MM.1S (cell line): ENCODE results near the gene PLCXD3.

ENCODE experiments used
- EZH2 ChIP-seq: fragments of 300-600 bp; sonication (generic); optimal IDR thresholded peaks from 2 replicates; pipeline ENCODE3; 2017; ENCODE audit warnings: low read depth, mild to moderate bottlenecking, antibody characterized with exemption, low read length, mixed read lengths
- EZH2phosphoT487 ChIP-seq: fragments of 300-600 bp; sonication (generic); IDR thresholded peaks from 2 replicates; pipeline ENCODE4 v1.6.1; 2018; ENCODE audit warnings: antibody characterized with exemption, low read length
- TF ChIP-seq, protein P1 (sequence below): fragments of 300-600 bp; sonication (generic); IDR thresholded peaks from 2 replicates; pipeline ENCODE4 v1.5.1; 2016; ENCODE audit warnings: antibody characterized with exemption, low read length, mixed read lengths

DNA sequence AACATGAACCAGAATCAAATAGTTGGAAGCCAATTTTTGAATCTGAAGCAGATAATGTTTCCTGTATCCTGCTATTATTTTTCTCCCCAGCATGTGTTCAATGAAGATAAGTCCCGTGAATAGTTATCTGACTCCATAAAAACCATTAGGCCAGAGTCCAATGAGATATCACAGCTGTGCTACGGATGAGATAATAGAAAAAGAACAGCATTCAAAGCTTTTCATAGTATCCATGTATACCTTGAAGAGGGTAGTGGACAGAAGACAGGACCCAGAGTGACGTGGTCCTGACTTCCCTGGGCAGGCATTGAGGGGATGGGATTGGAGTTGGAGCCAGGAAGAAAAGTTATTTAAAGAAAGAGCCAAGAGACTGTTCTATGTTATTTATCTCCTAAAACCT is 246.4 kb downstream of the PLCXD3 start:
- TF ChIP-seq, protein P1, sequence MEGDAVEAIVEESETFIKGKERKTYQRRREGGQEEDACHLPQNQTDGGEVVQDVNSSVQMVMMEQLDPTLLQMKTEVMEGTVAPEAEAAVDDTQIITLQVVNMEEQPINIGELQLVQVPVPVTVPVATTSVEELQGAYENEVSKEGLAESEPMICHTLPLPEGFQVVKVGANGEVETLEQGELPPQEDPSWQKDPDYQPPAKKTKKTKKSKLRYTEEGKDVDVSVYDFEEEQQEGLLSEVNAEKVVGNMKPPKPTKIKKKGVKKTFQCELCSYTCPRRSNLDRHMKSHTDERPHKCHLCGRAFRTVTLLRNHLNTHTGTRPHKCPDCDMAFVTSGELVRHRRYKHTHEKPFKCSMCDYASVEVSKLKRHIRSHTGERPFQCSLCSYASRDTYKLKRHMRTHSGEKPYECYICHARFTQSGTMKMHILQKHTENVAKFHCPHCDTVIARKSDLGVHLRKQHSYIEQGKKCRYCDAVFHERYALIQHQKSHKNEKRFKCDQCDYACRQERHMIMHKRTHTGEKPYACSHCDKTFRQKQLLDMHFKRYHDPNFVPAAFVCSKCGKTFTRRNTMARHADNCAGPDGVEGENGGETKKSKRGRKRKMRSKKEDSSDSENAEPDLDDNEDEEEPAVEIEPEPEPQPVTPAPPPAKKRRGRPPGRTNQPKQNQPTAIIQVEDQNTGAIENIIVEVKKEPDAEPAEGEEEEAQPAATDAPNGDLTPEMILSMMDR = no peak
- TF ChIP-seq EZH2phosphoT487 = no peak
- TF ChIP-seq EZH2 = no peak
